HEK293 (cell line): ENCODE measurements around the gene MTMR10.

Experiments
- CTCF ChIA-PET: fragments of 350-600 bp; formaldehyde crosslinking; extraction: SDS; loops from one replicate; lab custom pipeline; 2021; ENCODE audit warnings: antibody characterized with exemption; lab: Yijun Ruan, JAX
- POLR2A ChIA-PET: fragments of 300-600 bp; formaldehyde crosslinking; extraction: SDS; loops from one replicate; lab custom pipeline; 2020; ENCODE audit warnings: antibody characterized with exemption, inconsistent platforms; lab: Yijun Ruan, JAX
- H3K27ac ChIP-seq: fragments of 200-500 bp; sonication (Bioruptor generic); 2 replicates; pipeline ENCODE4 v1.5.1; 2014; ENCODE audit warnings: low read depth, low read length, control low read depth, inconsistent platforms; ENCODE audit errors: extremely low read depth
- H3K36me3 ChIP-seq, 2 experiments: fragments of 200-500 bp in 1 of 2; sonication (Bioruptor generic) in 1 of 2; 1 replicate in 1 of 2; 2 replicates in 1 of 2; pipeline ENCODE4 v1.5.1; 2014 to 2017; ENCODE audit warnings: inconsistent platforms in 2 of 2, low read length in 2 of 2; ENCODE audit not compliant: control insufficient read depth in 2 of 2, insufficient read depth in 1 of 2
- H3K4me1 ChIP-seq: fragments of 200-500 bp; sonication (Bioruptor generic); 2 replicates; pipeline ENCODE4 v1.5.1; 2014; ENCODE audit warnings: mild to moderate bottlenecking, low read length, inconsistent platforms; ENCODE audit not compliant: control insufficient read depth, insufficient read depth
- H3K4me3 ChIP-seq: 2 replicates; pipeline ENCODE4 v1.5.1; 2011; ENCODE audit warnings: low read depth, mild to moderate bottlenecking, control low read depth, low read length, moderate library complexity
- H3K9me3 ChIP-seq: fragments of 200-500 bp; sonication (Bioruptor generic); 2 replicates; pipeline ENCODE4 v1.5.1; 2014; ENCODE audit warnings: low read depth, low read length, inconsistent platforms; ENCODE audit not compliant: control insufficient read depth, insufficient read depth
- HOXC10 ChIP-seq: sonication (generic); formaldehyde crosslinking; IDR thresholded peaks from 2 replicates; pipeline ENCODE4 v1.8.1; 2023; ENCODE audit warnings: mild to moderate bottlenecking, missing genetic modification reagents
- KLF16 ChIP-seq: fragments of 450-650 bp; formaldehyde crosslinking; IDR thresholded peaks from 2 replicates; pipeline ENCODE4 v1.5.1; 2017; ENCODE audit warnings: missing biosample characterization, missing genetic modification characterization
- REST ChIP-seq: fragments of 450-650 bp; formaldehyde crosslinking; IDR thresholded peaks from 2 replicates; pipeline ENCODE4 v1.5.1; 2016; ENCODE audit warnings: missing biosample characterization, missing genetic modification characterization
- SCRT1 ChIP-seq: fragments of 450-650 bp; formaldehyde crosslinking; IDR thresholded peaks from 2 replicates; pipeline ENCODE4 v1.5.1; 2016; ENCODE audit warnings: missing biosample characterization, missing genetic modification characterization, borderline replicate concordance
- SP2 ChIP-seq: fragments of 450-650 bp; formaldehyde crosslinking; IDR thresholded peaks from 2 replicates; pipeline ENCODE4 v1.5.1; 2016; ENCODE audit warnings: missing biosample characterization, missing genetic modification characterization
- SP7 ChIP-seq: fragments of 450-650 bp; formaldehyde crosslinking; IDR thresholded peaks from 2 replicates; pipeline ENCODE4 v1.5.1; 2016; ENCODE audit warnings: missing biosample characterization, missing genetic modification characterization
- WT1 ChIP-seq: fragments of 450-650 bp; formaldehyde crosslinking; IDR thresholded peaks from 2 replicates; pipeline ENCODE4 v1.5.1; 2016; ENCODE audit warnings: missing biosample characterization, missing genetic modification characterization
- ZBTB21 ChIP-seq: fragments of 450-650 bp; formaldehyde crosslinking; IDR thresholded peaks from 2 replicates; pipeline ENCODE4 v1.5.1; 2017; ENCODE audit warnings: missing biosample characterization, missing genetic modification characterization
- ZNF121 ChIP-seq: fragments of 450-650 bp; formaldehyde crosslinking; IDR thresholded peaks from 2 replicates; pipeline ENCODE4 v1.5.1; 2016; ENCODE audit warnings: missing biosample characterization, missing genetic modification characterization
- ZNF148 ChIP-seq: fragments of 450-650 bp; formaldehyde crosslinking; IDR thresholded peaks from 2 replicates; pipeline ENCODE4 v1.5.0; 2017; ENCODE audit warnings: missing biosample characterization, missing genetic modification characterization, borderline replicate concordance
- ZNF223 ChIP-seq: fragments of 450-650 bp; formaldehyde crosslinking; IDR thresholded peaks from 2 replicates; pipeline ENCODE4 v1.5.1; 2016; ENCODE audit warnings: missing biosample characterization, missing genetic modification characterization
- ZNF280C ChIP-seq: fragments of 450-650 bp; formaldehyde crosslinking; IDR thresholded peaks from 2 replicates; pipeline ENCODE4 v1.5.1; 2016; ENCODE audit warnings: missing biosample characterization, missing genetic modification characterization
- ZNF362 ChIP-seq: fragments of 450-650 bp; formaldehyde crosslinking; IDR thresholded peaks from 2 replicates; pipeline ENCODE4 v1.5.1; 2016; ENCODE audit warnings: missing biosample characterization, missing genetic modification characterization
- ZNF571 ChIP-seq: fragments of 450-650 bp; formaldehyde crosslinking; IDR thresholded peaks from 2 replicates; pipeline ENCODE4 v1.5.0; 2017; ENCODE audit warnings: missing biosample characterization, missing genetic modification characterization
- ZNF585B ChIP-seq: fragments of 450-650 bp; formaldehyde crosslinking; IDR thresholded peaks from 2 replicates; pipeline ENCODE4 v1.5.1; 2016; ENCODE audit warnings: missing biosample characterization, missing genetic modification characterization
- ZNF624 ChIP-seq: fragments of 450-650 bp; formaldehyde crosslinking; IDR thresholded peaks from 2 replicates; pipeline ENCODE4 v1.5.1; 2017; ENCODE audit warnings: missing biosample characterization, missing genetic modification characterization
- ZNF677 ChIP-seq: fragments of 450-650 bp; IDR thresholded peaks from 2 replicates; pipeline ENCODE4 v1.5.0; 2018; ENCODE audit warnings: missing biosample characterization, mild to moderate bottlenecking, missing genetic modification characterization, moderate library complexity
- ZNF791 ChIP-seq: fragments of 450-650 bp; formaldehyde crosslinking; IDR thresholded peaks from 2 replicates; pipeline ENCODE4 v1.5.1; 2016; ENCODE audit warnings: missing biosample characterization, missing genetic modification characterization

Gene MTMR10

GRCh38 chr15:30985081-30985531, 6.3 kb downstream of the MTMR10 start:
- no peak overlapping the region for H3K27ac ChIP-seq
- no peak overlapping the region for H3K4me3 ChIP-seq
- CTCF ChIA-PET: interaction anchor here (0.6 to 1.5 kb wide), 3 partner anchors 12 to 255 kb away, joined by 3 to 5 read pairs (median 5); no protein-coding TSS in a partner anchor
- H3K9me3 ChIP-seq: no peaks in the 10 kb centered on the region
- POLR2A ChIA-PET: no interaction called here
- H3K36me3 ChIP-seq: peaks cover 0 to 5% of the 10 kb centered on the region in 2 experiments; a peak in 1 of 3 replicates
- TF ChIP-seq ZNF677 (no peak), ZNF624 (tag by site-specific recombination) (no peak), ZNF148 (tag by site-specific recombination) (no peak), SP7 (tag by site-specific recombination) (no peak), SCRT1 (tag by site-specific recombination) (no peak), ZNF280C (tag by site-specific recombination) (no peak), REST (no peak), ZNF362 (tag by site-specific recombination) (no peak), ZNF791 (tag by site-specific recombination) (no peak), KLF16 (tag by site-specific recombination) (no peak), WT1 (no peak), HOXC10 (no peak)
- H3K4me1 ChIP-seq: peaks cover 2% of the 10 kb centered on the region

GRCh38 chr15:30984542-30984941, 6.9 kb downstream of the MTMR10 start:
- ChIA-PET CTCF (interaction anchor here (1.5 kb wide), 1 partner anchor 144 kb away, joined by 5 read pairs; no protein-coding TSS in a partner anchor), POLR2A (no interaction called here)
- peaks cover 0 to 10% of the 10 kb centered on the region in 2 experiments; a peak in 1 of 3 replicates for H3K36me3 ChIP-seq
- peaks cover 2% of the 10 kb centered on the region for H3K4me1 ChIP-seq
- TF ChIP-seq SP2 (tag by site-specific recombination) (no peak), ZBTB21 (no peak), ZNF571 (tag by site-specific recombination) (no peak), ZNF121 (no peak), ZNF585B (tag by site-specific recombination) (no peak), ZNF223 (tag by site-specific recombination) (no peak)
- no peaks in the 10 kb centered on the region for H3K9me3 ChIP-seq
- H3K4me3 ChIP-seq: no peak overlapping the region
- no peak overlapping the region for H3K27ac ChIP-seq
